HG03280 (cell line): ENCODE results near the gene PDLIM5.
A peak's percentile ranks its signal among the peaks of the same experiment; 100 is the strongest.

Experiments used
- ATAC-seq: cut with Tn5 transposase; IDR thresholded peaks from one replicate; pipeline ENCODE4 v1.9.1; 2021; ENCODE audit warnings: mild to moderate bottlenecking, moderate library complexity; ENCODE audit not compliant: unreplicated experiment

PDLIM5 gene

DNA sequence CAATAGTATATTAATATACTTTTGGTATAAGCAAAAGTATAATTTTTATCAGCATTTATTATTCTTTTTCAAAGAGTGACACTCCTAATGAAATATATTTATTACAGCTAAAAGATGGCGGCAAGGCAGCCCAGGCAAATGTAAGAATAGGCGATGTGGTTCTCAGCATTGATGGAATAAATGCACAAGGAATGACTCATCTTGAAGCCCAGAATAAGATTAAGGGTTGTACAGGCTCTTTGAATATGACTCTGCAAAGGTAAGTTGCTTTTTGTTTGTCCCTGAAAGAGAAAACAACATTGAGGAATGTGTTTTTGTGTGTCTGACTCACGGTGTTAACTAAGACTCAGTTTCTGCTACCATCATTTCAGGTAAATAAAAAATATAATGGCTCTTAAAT lies 71.9 kb downstream of the PDLIM5 start:
- no peak for ATAC-seq

DNA sequence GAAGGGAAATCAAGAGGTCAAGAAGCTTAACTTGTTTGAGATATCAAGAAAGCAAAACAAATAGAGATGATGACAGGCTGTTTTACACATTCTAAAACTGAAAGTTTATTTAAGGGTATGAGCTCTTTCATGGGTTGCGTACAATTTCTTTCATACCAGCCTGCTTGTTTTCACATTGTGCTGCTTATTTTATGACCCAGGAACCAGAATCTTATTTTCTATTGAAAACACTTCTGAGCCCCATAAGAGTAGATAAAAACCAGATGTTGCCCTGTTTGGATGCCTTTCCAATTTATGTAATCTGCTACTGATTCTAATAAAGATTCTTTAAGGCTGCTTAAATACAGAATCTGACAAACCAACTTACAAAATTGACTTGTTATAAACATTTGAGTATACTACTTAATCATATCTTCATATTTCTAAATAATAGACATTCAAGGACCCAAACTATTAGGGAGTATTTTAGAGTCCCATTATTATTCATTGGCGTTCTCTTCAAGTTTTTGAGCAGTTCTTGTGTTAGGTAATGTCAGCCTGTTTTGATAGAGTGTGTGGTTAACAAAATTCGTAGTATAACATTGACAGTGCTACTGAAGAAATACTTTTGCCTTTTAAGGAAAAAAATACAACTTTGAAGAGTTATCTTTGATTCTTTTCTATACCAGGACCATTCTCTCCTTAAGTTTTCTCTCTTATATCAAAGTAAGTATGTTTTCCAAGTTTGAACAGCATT lies 74.4 kb downstream of the PDLIM5 start:
- peak; percentile 80 for ATAC-seq

DNA sequence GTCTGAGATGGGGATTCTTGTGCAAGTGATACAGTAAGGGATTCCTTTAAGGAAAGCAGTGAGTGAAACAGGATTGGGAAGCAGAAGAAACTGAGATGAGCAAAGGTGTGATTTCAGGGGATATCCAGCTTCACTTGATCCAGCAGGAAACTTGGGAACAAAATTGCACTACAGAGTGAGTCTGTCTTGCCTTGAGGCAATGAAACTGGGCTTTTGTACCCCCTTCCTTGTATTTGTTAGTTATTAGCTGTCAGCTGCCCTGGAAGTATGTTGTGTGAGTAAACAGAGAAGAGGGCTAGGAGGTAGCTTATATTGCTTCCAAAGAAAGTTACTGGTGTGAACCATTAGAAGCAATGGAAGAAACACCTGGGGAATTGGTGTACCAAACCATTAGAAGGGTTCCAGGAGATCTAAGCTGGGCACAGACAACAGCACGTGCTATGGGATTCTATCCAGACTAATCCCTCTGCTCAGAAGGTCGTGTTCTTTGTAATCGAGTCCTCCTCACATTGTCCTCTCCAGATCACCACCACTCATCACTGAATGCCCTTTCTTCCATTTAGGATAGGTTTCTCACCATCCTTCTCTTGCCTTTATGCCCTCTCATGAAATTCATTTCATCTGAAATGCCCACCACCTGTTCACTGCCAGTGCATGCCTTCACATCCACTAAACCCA lies 76.0 kb downstream of the PDLIM5 start:
- ATAC-seq: no peak

DNA sequence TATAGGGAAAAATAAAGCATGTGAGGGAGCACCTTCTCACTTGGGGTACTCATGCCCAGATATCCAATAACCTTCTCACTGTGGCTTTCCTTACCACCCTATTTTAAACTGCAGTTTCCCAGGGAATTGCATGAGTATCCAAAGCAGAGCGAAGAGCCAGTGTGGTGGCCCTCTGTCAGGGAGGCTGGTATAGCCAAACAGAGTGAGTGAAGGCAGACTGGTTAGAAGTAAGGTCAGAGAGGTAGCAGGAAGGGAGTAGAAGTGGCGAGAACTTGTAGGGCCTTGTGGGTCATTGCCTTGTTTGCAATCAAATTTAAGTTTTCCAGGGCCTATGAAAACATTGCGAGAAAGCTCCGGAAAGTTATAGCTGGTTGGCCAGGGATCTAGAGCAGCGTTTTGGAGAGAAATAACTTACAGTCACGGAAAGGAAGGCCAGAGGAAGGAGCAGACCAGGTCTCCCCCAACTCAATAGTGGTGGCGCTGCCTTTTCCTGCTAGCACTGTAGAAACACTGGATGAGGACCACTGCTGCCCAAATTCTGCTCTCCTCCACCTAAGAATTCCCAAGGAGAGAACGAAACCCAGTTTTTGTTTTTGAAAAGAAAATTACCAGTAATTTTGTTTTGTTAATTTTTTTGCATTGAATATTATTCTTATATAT lies 77.2 kb downstream of the PDLIM5 start:
- ATAC-seq: no peak

DNA sequence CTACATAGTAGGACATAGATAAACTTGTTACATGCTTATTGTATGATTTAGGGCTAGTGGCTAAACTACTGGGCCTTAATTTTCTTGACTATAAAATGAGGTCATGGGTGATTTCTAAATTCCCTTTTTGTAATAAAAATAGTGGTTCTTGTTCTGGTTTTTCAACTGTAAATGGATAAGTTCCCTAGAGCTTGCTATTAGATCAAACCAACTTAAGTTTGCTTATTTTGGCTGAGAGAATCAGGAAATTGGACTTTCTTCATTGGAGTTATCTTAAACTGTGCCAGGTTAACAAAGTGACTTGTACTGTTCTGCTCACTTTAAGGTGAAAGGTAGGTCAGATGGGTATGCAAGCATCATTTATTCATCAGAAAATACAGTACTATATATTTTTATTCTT lies 78.3 kb downstream of the PDLIM5 start:
- no peak for ATAC-seq

DNA sequence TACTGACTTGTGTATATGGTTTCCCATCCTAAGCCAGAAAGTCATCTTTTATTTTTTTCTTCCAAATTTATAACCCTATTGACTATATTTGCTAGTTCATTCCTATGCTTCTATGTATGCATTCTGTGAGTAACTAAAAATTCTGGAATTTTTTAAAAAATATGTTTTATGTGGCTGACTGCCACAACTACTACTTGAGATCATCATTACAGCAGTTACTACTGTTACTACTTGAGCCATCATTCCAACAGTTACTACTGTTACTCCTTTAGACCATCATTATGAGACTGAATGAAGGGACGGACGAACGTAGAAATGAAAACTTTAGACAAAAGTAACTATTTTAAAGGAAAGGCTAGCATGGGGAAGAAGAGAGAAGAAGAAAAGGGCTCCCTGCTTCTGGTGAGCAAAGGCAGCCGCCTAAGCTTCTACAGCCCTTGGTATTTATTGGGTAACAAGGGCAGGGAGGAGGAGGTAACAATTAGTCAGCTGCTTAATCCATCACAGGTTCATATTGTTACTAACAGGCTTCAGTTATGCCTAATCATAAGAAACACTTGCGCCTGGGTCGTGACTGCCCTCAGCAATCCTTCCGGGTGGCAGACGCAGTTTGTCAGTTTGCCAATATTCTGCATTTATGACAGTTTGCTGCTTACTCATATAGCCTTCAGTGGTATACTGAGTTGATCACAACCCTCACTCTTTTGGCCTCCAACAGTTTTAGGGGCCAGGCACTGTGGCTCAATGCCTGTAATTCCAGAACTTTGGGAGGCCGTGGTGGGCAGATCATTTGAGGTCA lies 80.4 kb downstream of the PDLIM5 start:
- no peak for ATAC-seq

DNA sequence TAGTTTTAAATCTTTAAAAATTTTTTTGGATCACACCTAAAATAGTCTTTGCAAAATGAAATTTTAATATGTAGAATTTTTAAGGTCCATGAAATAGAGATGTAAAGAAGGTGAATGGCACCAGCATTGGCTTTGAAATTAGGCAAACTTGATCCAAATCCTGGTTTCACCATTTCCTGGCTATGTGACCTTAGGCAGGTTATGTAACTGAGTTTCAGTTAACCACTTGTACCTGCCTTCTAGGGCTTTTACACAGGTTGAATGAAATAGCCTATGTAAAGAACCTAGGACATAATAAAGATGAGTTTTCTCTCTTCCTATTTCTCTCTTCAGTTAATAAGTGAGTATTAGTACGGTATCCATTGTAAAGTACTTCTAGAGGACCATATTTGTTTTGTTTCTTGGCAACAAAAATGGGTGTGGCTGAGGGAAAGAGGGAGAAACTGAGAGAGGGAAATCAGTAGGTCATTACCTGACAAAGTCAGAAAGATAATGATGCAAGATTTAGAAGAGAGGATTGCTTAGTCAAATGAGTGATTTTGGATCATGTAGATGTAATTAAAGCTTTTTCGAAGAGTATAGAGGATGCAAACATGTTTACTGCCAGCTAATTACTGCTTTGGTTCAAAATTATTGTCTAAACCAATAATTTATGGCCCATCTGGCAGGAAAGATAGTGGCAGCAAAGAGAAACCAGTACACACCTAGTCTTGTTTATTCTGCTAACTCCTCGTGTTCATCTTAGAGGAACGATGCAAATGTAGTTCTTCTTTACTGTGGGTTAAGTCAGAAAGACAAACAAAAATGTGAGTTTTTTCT lies 81.9 kb downstream of the PDLIM5 start:
- ATAC-seq: peak; percentile 43

DNA sequence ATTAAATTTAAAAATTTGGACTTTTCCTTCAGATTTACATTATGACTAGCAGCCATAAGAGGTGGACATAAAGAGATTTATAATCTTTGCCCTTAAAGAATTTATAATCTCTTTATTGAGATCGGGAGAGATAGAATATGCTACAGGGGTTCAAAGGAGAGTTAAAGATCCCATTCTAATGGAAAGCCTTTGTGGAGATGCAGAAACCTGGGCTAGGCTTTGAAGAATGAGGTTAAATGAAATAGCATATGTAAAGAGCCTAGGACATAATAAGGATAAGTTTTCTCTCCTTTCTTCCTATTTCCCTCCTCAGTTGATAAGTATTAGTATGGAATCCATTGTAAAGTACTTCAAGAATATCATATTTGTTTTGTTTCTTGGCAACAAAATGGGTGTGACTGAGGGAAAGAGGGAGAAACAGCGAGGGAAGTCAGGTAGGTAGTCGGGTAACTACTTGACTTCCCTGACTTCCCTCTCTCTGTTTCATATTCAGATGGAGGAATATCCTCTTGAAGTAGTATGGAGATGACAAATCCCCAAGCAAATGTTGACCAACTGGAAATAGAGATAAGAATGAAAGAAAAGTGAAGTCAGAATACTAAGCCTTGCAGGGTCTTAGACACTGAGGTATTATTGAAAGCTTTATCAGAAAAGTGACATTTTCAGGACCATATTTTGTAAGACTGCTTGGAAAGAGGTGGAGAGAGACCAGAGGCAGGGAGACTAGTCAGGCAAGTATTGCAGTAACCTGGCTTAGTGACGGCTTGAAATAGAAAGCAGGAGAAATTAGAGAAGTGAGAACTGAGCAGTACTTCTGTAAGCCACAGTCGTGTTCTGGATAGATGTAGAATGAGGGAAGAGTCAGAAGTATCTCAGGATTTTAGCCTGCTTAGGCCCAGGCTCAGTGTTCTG lies 82.9 kb downstream of the PDLIM5 start:
- peak; percentile 92 for ATAC-seq

DNA sequence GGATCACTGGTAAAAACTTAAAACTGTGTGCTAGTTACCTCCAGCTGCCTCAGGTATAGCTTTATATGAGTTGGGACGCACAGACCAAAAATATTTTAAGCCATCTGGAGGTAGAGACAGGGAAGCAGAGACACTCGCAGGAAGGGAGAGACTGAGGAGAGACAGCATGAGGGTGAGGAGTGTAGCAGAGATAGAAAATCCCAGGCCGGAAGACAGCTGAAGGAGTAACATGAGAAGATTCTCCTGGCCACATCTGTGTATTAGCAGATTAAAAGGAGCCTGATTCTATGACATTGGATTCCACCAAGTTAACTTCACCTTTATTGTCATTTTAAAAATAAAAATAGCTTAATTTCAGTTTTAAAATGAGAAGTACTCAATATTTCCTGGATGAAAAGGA lies 84.3 kb downstream of the PDLIM5 start:
- no peak for ATAC-seq

DNA sequence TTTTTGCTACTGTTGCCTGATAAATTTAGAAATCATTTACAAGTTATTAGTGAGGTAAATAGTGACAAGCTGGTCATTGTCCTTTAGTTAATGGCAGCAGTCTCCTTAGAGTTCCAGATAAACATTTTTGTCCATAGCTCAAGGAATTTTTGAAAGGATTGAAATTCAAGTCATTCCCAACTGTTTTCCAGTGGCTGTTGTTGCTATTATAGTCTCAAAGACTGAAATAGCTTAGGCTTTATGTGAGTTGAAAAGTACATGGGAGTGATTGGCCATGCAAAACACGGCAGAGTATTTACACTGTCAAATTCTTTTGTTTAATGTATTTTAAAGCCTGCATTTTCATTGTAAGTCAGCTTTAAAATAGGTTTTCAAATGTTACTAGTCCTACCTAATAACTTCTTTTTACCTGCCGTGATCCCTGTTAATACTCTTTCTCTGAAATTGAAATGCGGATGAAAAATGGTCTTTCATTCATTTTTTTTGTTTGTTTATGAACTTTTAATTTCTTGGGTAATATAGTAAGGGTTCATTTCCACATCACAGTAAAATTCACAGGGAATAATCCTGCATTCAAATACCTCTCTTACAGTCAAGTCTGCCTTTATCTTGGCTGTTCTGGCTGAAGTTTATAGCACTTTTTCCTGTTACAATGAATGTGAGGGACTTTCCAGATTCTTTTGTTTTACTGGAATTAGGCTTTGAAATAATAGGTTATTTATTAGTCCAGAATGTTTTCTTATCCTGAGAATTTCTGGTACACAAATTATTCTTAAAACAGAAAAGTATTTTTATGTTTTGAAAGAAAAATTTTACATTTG lies 85.1 kb downstream of the PDLIM5 start:
- no peak for ATAC-seq

DNA sequence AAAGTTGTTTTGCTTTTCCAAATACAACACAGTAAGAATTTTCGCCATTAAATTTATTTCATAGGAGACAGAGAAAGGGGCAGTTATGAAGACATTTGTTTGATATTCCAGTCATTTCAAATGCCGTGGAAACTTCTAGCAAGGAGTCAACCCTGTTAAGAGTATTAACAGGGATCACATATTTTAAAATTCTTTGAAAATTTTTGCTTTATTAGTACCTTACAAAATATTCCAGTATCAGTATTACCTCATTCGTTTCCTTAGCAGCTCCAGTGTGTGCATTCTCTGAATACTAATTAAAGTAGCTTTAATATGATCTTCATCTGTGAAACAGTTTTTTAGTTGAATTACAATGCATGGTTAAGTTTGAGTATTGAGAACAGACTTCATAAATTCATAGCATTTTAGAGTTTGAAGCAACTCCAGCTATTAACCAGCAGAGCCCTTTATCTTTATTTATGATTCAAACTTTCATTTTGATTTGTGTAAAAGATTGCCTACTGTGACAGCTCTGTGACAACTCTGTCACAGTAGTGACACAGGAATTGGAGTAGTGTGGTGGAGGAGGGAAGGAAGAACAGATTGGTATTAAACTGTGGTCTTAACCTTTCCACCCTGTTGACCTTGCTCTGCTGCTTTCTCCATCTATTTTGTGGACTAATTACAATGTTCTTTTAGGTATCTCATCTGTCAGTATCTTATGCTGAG lies 86.3 kb downstream of the PDLIM5 start:
- no peak for ATAC-seq

DNA sequence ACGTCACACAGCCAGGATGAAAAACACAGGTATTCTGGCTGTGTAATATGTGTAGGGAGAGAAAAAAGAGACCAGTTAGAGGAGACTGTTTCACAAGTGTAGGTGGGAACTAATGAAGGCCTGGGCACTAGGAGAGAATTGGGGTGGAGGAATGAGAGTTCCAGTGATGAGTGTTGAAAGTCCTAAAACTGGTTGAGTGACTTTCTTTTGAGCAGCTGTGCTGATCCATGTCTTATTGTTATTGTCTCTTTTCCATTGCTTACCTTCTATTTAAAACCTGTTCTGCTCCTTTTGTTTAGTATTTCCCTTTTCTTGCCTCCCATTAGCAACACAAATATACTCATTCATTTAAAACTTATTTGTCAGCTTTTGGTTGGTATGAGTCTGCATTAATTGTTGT lies 88.7 kb downstream of the PDLIM5 start:
- no peak for ATAC-seq

DNA sequence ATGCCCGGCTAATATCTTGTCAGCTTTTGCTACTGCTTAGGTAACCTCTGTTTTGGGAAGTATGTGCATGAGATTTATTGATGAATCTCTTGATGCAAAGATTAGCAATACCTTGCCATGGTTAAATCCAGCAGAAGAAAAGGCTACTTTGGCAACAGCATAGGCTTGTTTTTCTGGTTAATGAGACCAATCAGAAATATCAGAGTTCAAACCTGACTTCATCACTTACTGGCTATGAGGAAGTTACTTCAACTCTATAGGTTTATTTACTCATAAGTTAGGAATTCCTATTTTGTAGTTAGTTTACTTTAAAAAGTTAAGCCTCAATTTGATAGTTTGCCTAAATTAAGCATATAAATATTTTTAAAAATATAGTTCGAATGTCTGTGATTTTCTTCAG lies 93.1 kb downstream of the PDLIM5 start:
- no peak for ATAC-seq

DNA sequence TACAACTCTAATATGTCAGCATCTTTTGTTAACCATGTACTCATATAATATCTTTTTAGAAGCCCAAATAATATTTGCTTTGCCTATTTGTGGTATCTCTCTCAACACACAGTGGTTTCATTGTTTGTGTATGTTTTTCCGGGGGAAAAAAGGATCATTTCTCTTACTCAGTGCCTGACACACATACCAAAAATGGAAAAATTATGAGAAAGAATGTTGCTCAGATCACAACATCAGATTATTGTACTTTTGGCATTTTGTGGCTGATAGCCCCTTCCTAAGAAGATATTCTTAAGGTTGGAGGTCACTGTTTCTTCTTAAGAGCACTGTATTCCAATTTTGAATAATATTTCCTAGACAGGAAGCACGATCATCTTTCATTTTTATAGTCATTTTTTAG lies 93.6 kb downstream of the PDLIM5 start:
- ATAC-seq: no peak

DNA sequence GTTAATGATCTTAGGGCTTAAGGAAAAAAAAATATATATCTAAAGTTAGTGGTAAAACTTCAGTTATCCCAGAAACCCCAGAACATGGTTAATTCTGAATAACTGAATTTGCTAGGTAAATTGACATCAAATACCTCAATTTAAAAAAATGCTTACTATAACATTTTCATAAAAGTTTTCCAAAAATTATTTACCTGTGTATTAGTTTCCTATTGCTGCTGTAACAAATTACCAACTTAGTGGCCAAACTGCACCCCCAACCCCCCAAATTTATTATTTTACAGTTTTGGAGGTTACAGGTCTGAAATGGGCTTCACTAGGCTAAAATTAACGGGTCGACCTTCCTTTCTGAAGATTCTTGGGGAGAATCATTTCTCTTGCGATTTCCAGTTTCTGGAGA lies 95.2 kb downstream of the PDLIM5 start:
- no peak for ATAC-seq

DNA sequence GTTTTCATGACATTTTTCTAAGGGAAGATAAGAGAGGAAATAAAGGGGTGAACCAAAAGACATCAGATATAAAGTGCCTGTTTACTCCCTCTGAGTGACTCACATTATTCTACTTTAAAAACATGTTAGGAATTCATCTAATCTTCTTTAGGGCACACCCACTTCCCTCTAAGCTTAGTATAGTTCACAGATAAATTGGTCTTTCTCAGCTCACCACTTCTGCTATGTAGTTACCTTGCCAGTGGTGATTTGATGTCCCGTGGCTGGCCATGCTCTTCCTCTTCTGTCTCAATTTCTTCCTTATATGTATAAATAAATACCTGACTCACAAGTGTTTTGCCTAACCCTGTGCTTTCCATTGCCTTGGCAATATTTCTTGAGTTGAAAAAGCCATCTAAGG lies 96.8 kb downstream of the PDLIM5 start:
- no peak for ATAC-seq

DNA sequence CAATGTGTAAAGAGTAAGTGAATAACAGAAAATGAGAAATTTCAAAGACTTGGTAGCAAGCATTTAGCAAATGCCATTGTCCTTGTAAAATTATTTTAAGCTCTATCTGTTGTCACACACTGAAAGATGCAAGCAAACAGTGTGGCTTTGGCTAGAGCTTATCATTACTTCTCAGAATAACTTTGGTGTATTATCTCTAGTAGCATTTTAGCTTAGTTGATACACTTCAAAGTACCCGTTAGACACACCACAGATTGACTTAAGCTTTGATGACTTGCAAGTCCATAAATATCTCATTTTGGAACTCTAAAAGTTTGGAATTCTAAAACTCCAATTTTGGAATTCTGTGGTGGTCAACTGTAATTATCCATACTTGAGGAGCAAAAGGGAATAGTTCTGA lies 98.6 kb downstream of the PDLIM5 start:
- ATAC-seq: no peak

DNA sequence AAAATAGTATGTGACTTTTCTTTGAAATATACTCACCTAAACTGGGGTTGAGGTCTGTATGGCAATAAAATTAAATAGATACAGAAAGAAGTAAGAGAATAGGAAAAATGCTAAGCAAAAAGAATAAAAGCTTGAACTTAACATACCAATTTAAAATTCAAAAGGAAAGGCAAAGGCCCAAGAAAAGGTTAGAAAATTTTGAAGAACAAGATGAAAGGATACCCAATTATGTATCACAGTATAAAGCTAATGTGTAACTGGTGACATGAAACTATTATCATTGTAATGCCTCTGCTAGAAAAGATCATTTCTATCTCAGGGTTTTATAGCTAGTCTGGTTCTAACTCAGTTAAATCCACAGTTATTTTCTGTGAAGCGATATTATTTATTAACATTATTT lies 99.1 kb downstream of the PDLIM5 start:
- ATAC-seq: no peak
